CD4-positive, alpha-beta T cell (primary cell): Measurements from ENCODE around the gene MIPOL1. TPM values are rescaled to one million over a fixed set of nuclear protein-coding genes. Genes with fewer than 3 reads are reported as not detected.
"Not testable (repeated sequence)": the region's sequence is repeated elsewhere in the genome, so short reads cannot be mapped to it uniquely, and the experiment has no call there.

Experiments used
- ATAC-seq: fragments of 200-7000 bp; cut with Tn5 transposase; one replicate; pipeline ENCODE4 v1.10.0; 2022; ENCODE audit warnings: mild to moderate bottlenecking; ENCODE audit not compliant: poor library complexity
- CTCF ChIA-PET: fragments of 350-600 bp; sonication (Branson Sonifier 250); formaldehyde crosslinking; loops from one replicate; lab custom pipeline; 2021; ENCODE audit warnings: antibody characterized with exemption, inconsistent platforms; lab: Charles Lee
- POLR2A ChIA-PET: fragments of 350-600 bp; sonication (Branson Sonifier 250); formaldehyde crosslinking; loops from one replicate; lab custom pipeline; 2021; ENCODE audit warnings: antibody characterized with exemption, inconsistent platforms; lab: Charles Lee
- DNase-seq, 14 experiments: peaks; one replicate each; pipeline ENCODE4 v3.0.0-alpha.2; 2013 to 2020; ENCODE audit warnings: mixed read lengths in 2 of 14
- H3K27ac ChIP-seq, 2 donors: one replicate each; pipeline versions ENCODE4 v1.5.1 to v1.7.0; 2013; ENCODE audit warnings: low read length in 2 of 2, low read depth in 1 of 2, mild to moderate bottlenecking in 1 of 2
- H3K27me3 ChIP-seq, 2 experiments: 1 replicate in 1 of 2; 2 replicates in 1 of 2; pipeline versions ENCODE4 v1.6.1 to v1.7.0; 2013; ENCODE audit warnings: low read length in 2 of 2, control low read depth in 1 of 2, mild to moderate bottlenecking in 1 of 2, moderate library complexity in 1 of 2; ENCODE audit not compliant: insufficient read depth in 2 of 2, control insufficient read depth in 1 of 2
- H3K36me3 ChIP-seq: one replicate; pipeline ENCODE4 v1.6.1; 2013; ENCODE audit warnings: low read length, control low read depth; ENCODE audit not compliant: insufficient read depth
- H3K4me1 ChIP-seq: one replicate; pipeline ENCODE4 v1.6.1; 2013; ENCODE audit warnings: low read length, control low read depth; ENCODE audit not compliant: insufficient read depth
- H3K4me3 ChIP-seq: one replicate; pipeline ENCODE4 v1.5.1; 2013; ENCODE audit warnings: mild to moderate bottlenecking, low read length, moderate library complexity
- H3K9me3 ChIP-seq, 2 experiments: 1 replicate in 1 of 2; 2 replicates in 1 of 2; pipeline versions ENCODE4 v1.6.1 to v1.7.0; 2013; ENCODE audit warnings: low read length in 2 of 2, mild to moderate bottlenecking in 2 of 2, control low read depth in 1 of 2, moderate library complexity in 1 of 2; ENCODE audit not compliant: control insufficient read depth in 1 of 2, insufficient read depth in 1 of 2
- H3K27ac Mint-ChIP-seq: one replicate; pipeline ENCODE4 v1.8.0; 2020; ENCODE audit warnings: mixed read lengths
- H3K27me3 Mint-ChIP-seq: one replicate; pipeline ENCODE4 v1.8.0; 2021; ENCODE audit warnings: mixed read lengths
- H3K36me3 Mint-ChIP-seq: one replicate; pipeline ENCODE4 v1.8.0; 2021; ENCODE audit warnings: low read depth, mixed read lengths
- H3K4me1 Mint-ChIP-seq: one replicate; pipeline ENCODE4 v1.8.0; 2021; ENCODE audit warnings: low read depth, mixed read lengths
- H3K4me3 Mint-ChIP-seq: one replicate; pipeline ENCODE4 v1.8.0; 2020; ENCODE audit warnings: mild to moderate bottlenecking, mixed read lengths
- H3K9me3 Mint-ChIP-seq: one replicate; pipeline ENCODE4 v1.8.0; 2020; ENCODE audit warnings: mixed read lengths
- CTCF ChIP-seq: fragments of 200-600 bp; IDR thresholded peaks from one replicate; pipeline ENCODE4 v1.8.0; 2022; ENCODE audit warnings: antibody characterized with exemption, mild to moderate bottlenecking
- intact Hi-C, 2 experiments: fragments of 100-400 bp; cut with DNase I in 1 of 2; cut with micrococcal nuclease in 1 of 2; formaldehyde crosslinking; loops; one replicate each; pipeline versions ENCODE4 v1.15.1 to v1.9.0; 2023 to 2025; cut with DNase I, micrococcal nuclease
- total RNA-seq, 174 experiments: library from RNA in 2 of 174; stranded (reverse) in 2 of 174; gene quantifications; one replicate each; pipeline ENCODE4 v1.2.3 and lab custom pipeline; 2021 to 2026

The MIPOL1 gene
- total RNA-seq, 2 experiments from 2014 or later, result 0.30 TPM; not detected in 1

GRCh38 chr14:37221073-37221472 is 23.3 kb downstream of the MIPOL1 start:
- Mint-ChIP-seq H3K4me3 (no peak overlapping the region), H3K27ac (no peak overlapping the region), H3K36me3 (no peaks in the 10 kb centered on the region), H3K27me3 (no peaks in the 10 kb centered on the region), H3K9me3 (no peaks in the 10 kb centered on the region), H3K4me1 (no peaks in the 10 kb centered on the region)
- ChIA-PET POLR2A (no interaction called here), CTCF (no interaction called here)
- Histone ChIP-seq H3K27ac (no peak overlapping the region), H3K4me1 (no peaks in the 10 kb centered on the region), H3K4me3 (no peak overlapping the region), H3K36me3 (no peaks in the 10 kb centered on the region), H3K9me3 (peaks cover 0 to 13% of the 10 kb centered on the region in 2 experiments), H3K27me3 (no peaks in the 10 kb centered on the region)
- TF ChIP-seq CTCF, result no peak
- intact Hi-C loops, result no loop called here
- DNase-seq (no peak), ATAC-seq (no peak)

- POLR2A ChIA-PET, result no interaction called here
- Mint-ChIP-seq H3K36me3 (no peaks in the 10 kb centered on the region), H3K4me3 (no peak overlapping the region), H3K4me1 (no peaks in the 10 kb centered on the region), H3K27ac (no peak overlapping the region), H3K27me3 (no peaks in the 10 kb centered on the region), H3K9me3 (no peaks in the 10 kb centered on the region)
- no peaks in the 10 kb centered on the region for H3K36me3 ChIP-seq
- H3K9me3 ChIP-seq, result peaks cover 0 to 13% of the 10 kb centered on the region in 2 experiments
- TF ChIP-seq CTCF, result no peak
- CTCF ChIA-PET, result no interaction called here
- no peaks in the 10 kb centered on the region for H3K4me1 ChIP-seq
- intact Hi-C loops, result no loop called here
- H3K27ac ChIP-seq, result no peak overlapping the region
- DNase-seq (no peak), ATAC-seq (no peak)
- H3K27me3 ChIP-seq, result no peaks in the 10 kb centered on the region
- H3K4me3 ChIP-seq, result no peak overlapping the region
These were observed 26.3 kb downstream of the MIPOL1 start for GRCh38 chr14:37223947-37224474.

- CTCF ChIA-PET, H3K36me3 Mint-ChIP-seq, H3K27ac Mint-ChIP-seq, H3K4me3 ChIP-seq, DNase-seq, H3K9me3 Mint-ChIP-seq, H3K4me1 ChIP-seq, H3K27ac ChIP-seq, POLR2A ChIA-PET, H3K4me1 Mint-ChIP-seq, H3K36me3 ChIP-seq, H3K27me3 Mint-ChIP-seq, ATAC-seq, intact Hi-C loops, H3K27me3 ChIP-seq, H3K4me3 Mint-ChIP-seq: not testable (repeated sequence)
- H3K9me3 ChIP-seq, result peaks cover 0 to 13% of the 10 kb centered on the region in 2 experiments
These were observed 27.9 kb downstream of the MIPOL1 start for GRCh38 chr14:37225668-37226067.
